HepG2 (cell line): ENCODE measurements around the gene THADA. TPM values are rescaled to one million over a fixed set of nuclear protein-coding genes. Genes with fewer than 3 reads are reported as not detected.

Experiments used
- AHDC1 ChIP-seq: sonication (generic); formaldehyde crosslinking; IDR thresholded peaks from 2 replicates; pipeline ENCODE4 v1.5.1; 2020; ENCODE audit warnings: mild to moderate bottlenecking, missing genetic modification reagents, borderline replicate concordance
- ATF2 ChIP-seq: sonication (generic); formaldehyde crosslinking; IDR thresholded peaks from 2 replicates; pipeline ENCODE4 v1.4.0; 2020; ENCODE audit warnings: missing genetic modification reagents
- FOXA1 ChIP-seq, 2 experiments: fragments of 450-650 bp in 1 of 2; sonication (generic) in 1 of 2; formaldehyde crosslinking in 1 of 2; IDR thresholded peaks; 2 replicates each; pipeline versions ENCODE4 v1.4.0 to v1.6.1; 2016 to 2020; ENCODE audit warnings: missing genetic modification reagents in 1 of 2
- FOXP4 ChIP-seq: sonication (generic); formaldehyde crosslinking; IDR thresholded peaks from 2 replicates; pipeline ENCODE4 v1.4.0; 2020; ENCODE audit warnings: missing genetic modification reagents
- HMG20A ChIP-seq: IDR thresholded peaks from 2 replicates; pipeline ENCODE4 v1.6.1; 2016; ENCODE audit warnings: borderline replicate concordance
- MED1 ChIP-seq: sonication (generic); formaldehyde crosslinking; IDR thresholded peaks from 2 replicates; pipeline ENCODE4 v1.4.0; 2020; ENCODE audit warnings: missing genetic modification reagents
- NFE2 ChIP-seq: sonication (generic); formaldehyde crosslinking; IDR thresholded peaks from 2 replicates; pipeline ENCODE4 v1.4.0; 2020; ENCODE audit warnings: missing genetic modification reagents
- RFXANK ChIP-seq: IDR thresholded peaks from 2 replicates; pipeline ENCODE4 v1.6.1; 2016
- SMAD3 ChIP-seq: sonication (generic); formaldehyde crosslinking; IDR thresholded peaks from 2 replicates; pipeline ENCODE4 v1.4.0; 2020; ENCODE audit warnings: missing genetic modification reagents
- TBX2 ChIP-seq: sonication (generic); formaldehyde crosslinking; IDR thresholded peaks from 2 replicates; pipeline ENCODE4 v1.5.0; 2020; ENCODE audit warnings: missing genetic modification reagents, mild to moderate bottlenecking, borderline replicate concordance
- TEAD3 ChIP-seq: optimal IDR thresholded peaks from 2 replicates; pipeline ENCODE3; 2016; ENCODE audit warnings: borderline replicate concordance
- ZGPAT ChIP-seq: IDR thresholded peaks from 2 replicates; pipeline ENCODE4 v1.6.1; 2016; ENCODE audit warnings: mild to moderate bottlenecking
- ZNF205 ChIP-seq: IDR thresholded peaks from 2 replicates; pipeline ENCODE4 v1.6.1; 2018; ENCODE audit warnings: missing biosample characterization, missing genetic modification reagents
- polyA plus RNA-seq, 8 experiments: library from polyadenylated mRNA; depleted of rRNA in 3 of 8; stranded (reverse) in 7 of 8; unstranded in 1 of 8; fragments of >200 nt; fragmentation: Illumina TruSeq in 4 of 8; extraction: Trizol in 4 of 8; gene quantifications; 2 replicates each; pipeline versions ENCODE4 v1.2.1 to v1.2.3, GENCODE V29; 2011 to 2016; ENCODE audit warnings: low read depth in 4 of 8, missing spikeins in 1 of 8, mixed read lengths in 1 of 8; ENCODE audit not compliant: insufficient read depth in 1 of 8
- total RNA-seq, 5 experiments: library from RNA; depleted of rRNA; stranded (reverse); fragments of >200 nt; fragmentation: Illumina TruSeq; extraction: Trizol; gene quantifications; 2 replicates each; pipeline ENCODE4 v1.2.3, GENCODE V29; 2016; ENCODE audit warnings: low read depth in 1 of 5
- TF ChIP-seq, protein P1 (sequence below): sonication (generic); formaldehyde crosslinking; IDR thresholded peaks from 2 replicates; pipeline ENCODE4 v1.8.1; 2023; ENCODE audit warnings: mild to moderate bottlenecking, moderate library complexity, missing genetic modification reagents
- TF ChIP-seq, protein P2 (sequence below): conservative IDR thresholded peaks from 2 replicates; pipeline ENCODE4 v1.6.1; 2018; ENCODE audit warnings: missing genetic modification reagents

THADA gene
- total and polyA plus RNA-seq, 2 of the 13 experiments (the other 11 are each of a cell fraction or from before 2014, with no cell fraction given) = 12.7 to 21.7 TPM

DNA sequence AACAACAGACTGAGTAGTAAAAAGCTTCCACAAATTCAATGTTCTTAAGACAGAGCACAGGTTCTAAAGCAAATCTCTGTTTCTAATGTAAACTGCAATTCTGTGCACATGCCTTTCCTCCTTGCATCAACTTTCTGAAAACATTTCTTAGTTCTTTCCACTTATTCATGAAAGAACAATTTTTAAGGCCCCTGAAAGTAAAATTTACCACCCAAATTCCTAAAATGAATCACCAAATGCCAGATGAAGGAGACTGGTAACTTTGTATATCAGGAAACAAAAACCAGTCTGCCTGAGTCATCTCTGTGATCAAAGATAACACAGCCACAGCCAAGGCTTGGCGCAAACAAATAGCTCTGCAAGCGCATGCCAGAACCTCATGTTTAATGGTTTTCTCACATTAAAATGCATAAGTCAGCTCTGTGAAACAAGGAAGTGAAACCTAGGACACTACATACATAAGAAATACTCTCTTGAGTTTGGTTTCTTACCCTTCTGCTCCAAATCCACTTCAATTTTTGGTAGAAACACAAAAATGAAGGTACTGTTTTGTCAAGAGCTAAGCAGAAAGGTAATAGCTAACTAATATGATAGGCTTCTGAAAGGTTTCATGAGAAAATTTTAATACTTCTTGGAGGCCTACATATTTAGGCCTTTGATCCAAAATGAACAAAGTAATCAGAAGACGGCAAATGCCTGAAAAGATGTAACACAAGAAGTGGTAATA lies 169.4 kb downstream of the THADA start (continued):
- no peak for TF ChIP-seq FOXA1 (IDR thresholded peaks at IDR 0.05)
- TF ChIP-seq FOXA1 (CRISPR knock-in tag; IDR thresholded peaks at IDR 0.05) = 0 out of 2 replicates have a peak, but pooled peaks have one; percentile 14
- TF ChIP-seq SMAD3 = peak; percentile 61; the same call in 1 of the 2 replicates
- TF ChIP-seq ZNF205 (CRISPR knock-in tag) = 0 out of 2 replicates have a peak, but pooled peaks have one; percentile 51
- peak; percentile 14; the same call in 1 of the 2 replicates for TF ChIP-seq ATF2
- TF ChIP-seq ZGPAT = peak; percentile 58; the same call in 1 of the 2 replicates
- peak; percentile 82; the same call in 1 of the 2 replicates for TF ChIP-seq AHDC1 (CRISPR knock-in tag)
- TF ChIP-seq, protein P1, sequence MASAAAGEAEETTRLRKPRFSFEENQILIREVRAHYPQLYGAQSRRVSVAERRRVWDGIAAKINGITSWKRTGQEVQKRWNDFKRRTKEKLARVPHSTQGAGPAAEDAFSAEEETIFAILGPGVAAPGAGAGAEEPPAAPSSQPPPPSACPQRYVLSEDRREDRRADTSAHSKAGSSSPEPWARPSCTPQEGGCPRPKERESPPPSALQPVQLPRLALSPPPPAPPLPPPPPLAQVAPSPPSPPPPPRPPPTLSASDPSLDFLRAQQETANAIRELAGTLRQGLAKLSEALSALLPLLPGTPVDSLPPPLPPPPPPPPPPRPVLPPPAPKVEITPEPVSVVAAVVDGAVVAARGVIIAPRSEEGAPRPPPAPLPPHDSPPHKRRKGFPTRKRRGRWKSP (CRISPR knock-in tag) = 0 out of 2 replicates have a peak, but pooled peaks have one; percentile 10
- TF ChIP-seq TBX2 (CRISPR knock-in tag) = peak; percentile 39; the same call in 1 of the 2 replicates
- TF ChIP-seq, protein P2, sequence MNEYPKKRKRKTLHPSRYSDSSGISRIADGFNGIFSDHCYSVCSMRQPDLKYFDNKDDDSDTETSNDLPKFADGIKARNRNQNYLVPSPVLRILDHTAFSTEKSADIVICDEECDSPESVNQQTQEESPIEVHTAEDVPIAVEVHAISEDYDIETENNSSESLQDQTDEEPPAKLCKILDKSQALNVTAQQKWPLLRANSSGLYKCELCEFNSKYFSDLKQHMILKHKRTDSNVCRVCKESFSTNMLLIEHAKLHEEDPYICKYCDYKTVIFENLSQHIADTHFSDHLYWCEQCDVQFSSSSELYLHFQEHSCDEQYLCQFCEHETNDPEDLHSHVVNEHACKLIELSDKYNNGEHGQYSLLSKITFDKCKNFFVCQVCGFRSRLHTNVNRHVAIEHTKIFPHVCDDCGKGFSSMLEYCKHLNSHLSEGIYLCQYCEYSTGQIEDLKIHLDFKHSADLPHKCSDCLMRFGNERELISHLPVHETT (CRISPR knock-in tag) = no peak
- 0 out of 2 replicates have a peak, but pooled peaks have one; percentile 50 for TF ChIP-seq RFXANK (CRISPR knock-in tag)
- peak; percentile 79 for TF ChIP-seq TEAD3 (CRISPR knock-in tag)
- 0 out of 2 replicates have a peak, but pooled peaks have one; percentile 8 for TF ChIP-seq NFE2 (CRISPR knock-in tag)
- peak; percentile 82 for TF ChIP-seq HMG20A
- peak; percentile 60 for TF ChIP-seq MED1 (CRISPR knock-in tag)
- TF ChIP-seq FOXP4 (CRISPR knock-in tag) = peak; percentile 80
